H1 (cell line): ENCODE measurements around the gene ZNF610.

Experiments
- BCL11A ChIP-seq, 2 experiments: IDR thresholded peaks; one replicate each; pipeline ENCODE4 v1.6.1; 2011; ENCODE audit warnings: low read depth in 2 of 2, low read length in 2 of 2, mild to moderate bottlenecking in 2 of 2
- BRCA1 ChIP-seq: IDR thresholded peaks from 2 replicates; pipeline ENCODE4 v1.6.1; 2012; ENCODE audit warnings: low read depth, low read length, improper control_type of control experiment
- EP300 ChIP-seq, 2 experiments: IDR thresholded peaks; 1 replicate in 1 of 2; 2 replicates in 1 of 2; pipeline ENCODE4 v1.6.1; 2011 to 2012; ENCODE audit warnings: low read depth in 2 of 2, low read length in 2 of 2, mild to moderate bottlenecking in 2 of 2, borderline replicate concordance in 1 of 2, inconsistent platforms in 1 of 2, moderate library complexity in 1 of 2
- EZH2 ChIP-seq: fragments of 200-600 bp; sonication (generic); IDR thresholded peaks from 2 replicates; pipeline ENCODE4 v1.7.1; 2012; ENCODE audit warnings: low read depth, mild to moderate bottlenecking, moderate library complexity, low read length, inconsistent platforms; ENCODE audit not compliant: severe bottlenecking
- HDAC6 ChIP-seq: IDR thresholded peaks from one replicate; pipeline ENCODE4 v1.7.1; 2012; ENCODE audit warnings: low read depth, mild to moderate bottlenecking, inconsistent platforms, low read length, moderate library complexity
- POLR2A ChIP-seq, 2 experiments: IDR thresholded peaks; 1 replicate in 1 of 2; 2 replicates in 1 of 2; pipeline ENCODE4 v1.6.1; 2011; ENCODE audit warnings: low read depth in 2 of 2, low read length in 2 of 2, mild to moderate bottlenecking in 2 of 2; ENCODE audit errors: control extremely low read depth in 1 of 2
- POLR2AphosphoS5 ChIP-seq: IDR thresholded peaks from 2 replicates; pipeline ENCODE4 v1.6.1; 2011; ENCODE audit warnings: low read depth, low read length
- TAF1 ChIP-seq: IDR thresholded peaks from 2 replicates; pipeline ENCODE4 v1.6.1; 2011; ENCODE audit warnings: mild to moderate bottlenecking, low read depth, low read length
- TBP ChIP-seq: IDR thresholded peaks from 2 replicates; pipeline ENCODE4 v1.6.1; 2011; ENCODE audit warnings: low read depth, low read length, improper control_type of control experiment
- TF ChIP-seq, protein P1 (sequence below): IDR thresholded peaks from 2 replicates; pipeline ENCODE4 v1.6.1; 2011; ENCODE audit warnings: low read depth, mild to moderate bottlenecking, low read length; ENCODE audit not compliant: insufficient read depth
- TF ChIP-seq, protein P2 (sequence below), 3 experiments: IDR thresholded peaks; 1 replicate in 2 of 3; 2 replicates in 1 of 3; pipeline versions ENCODE4 v1.5.1 to v1.6.1; 2011; ENCODE audit warnings: low read length in 3 of 3, mild to moderate bottlenecking in 3 of 3, inconsistent platforms in 2 of 3, low read depth in 1 of 3, moderate library complexity in 1 of 3; ENCODE audit not compliant: insufficient read depth in 1 of 3; ENCODE audit errors: control extremely low read depth in 1 of 3

DNA sequence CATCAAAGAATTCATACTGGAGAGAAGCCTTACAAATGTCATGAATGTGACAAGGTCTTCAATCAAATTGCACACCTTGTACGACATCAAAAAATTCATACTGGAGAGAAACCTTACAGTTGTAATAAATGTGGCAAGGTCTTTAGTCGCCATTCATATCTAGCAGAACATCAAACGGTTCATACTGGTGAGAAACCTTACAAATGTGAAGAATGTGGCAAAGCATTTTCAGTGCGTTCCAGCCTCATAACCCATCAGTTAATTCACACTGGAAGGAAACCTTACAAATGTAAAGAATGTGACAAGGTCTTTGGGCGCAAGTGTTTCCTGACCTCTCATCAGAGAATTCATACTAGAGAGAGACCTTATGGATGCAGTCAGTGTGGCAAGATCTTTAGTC is 79.7 kb downstream of the ZNF610 start:
- TF ChIP-seq, protein P1, sequence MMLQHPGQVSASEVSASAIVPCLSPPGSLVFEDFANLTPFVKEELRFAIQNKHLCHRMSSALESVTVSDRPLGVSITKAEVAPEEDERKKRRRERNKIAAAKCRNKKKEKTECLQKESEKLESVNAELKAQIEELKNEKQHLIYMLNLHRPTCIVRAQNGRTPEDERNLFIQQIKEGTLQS: no peak
- TF ChIP-seq POLR2A (IDR thresholded peaks at IDR 0.05; ENCODE audit: control extremely low read depth in 1 of 2, low read depth in 2 of 2, low read length in 2 of 2) (no peak), TAF1 (no peak), EP300 (IDR thresholded peaks at IDR 0.05; ENCODE audit: borderline replicate concordance in 1 of 2, low read depth in 2 of 2, low read length in 2 of 2) (no peak), BRCA1 (no peak), EZH2 (no peak), BCL11A (IDR thresholded peaks at IDR 0.05; ENCODE audit: low read depth in 2 of 2, low read length in 2 of 2) (no peak), HDAC6 (no peak), POLR2AphosphoS5 (no peak), TBP (no peak)
- TF ChIP-seq, protein P2, sequence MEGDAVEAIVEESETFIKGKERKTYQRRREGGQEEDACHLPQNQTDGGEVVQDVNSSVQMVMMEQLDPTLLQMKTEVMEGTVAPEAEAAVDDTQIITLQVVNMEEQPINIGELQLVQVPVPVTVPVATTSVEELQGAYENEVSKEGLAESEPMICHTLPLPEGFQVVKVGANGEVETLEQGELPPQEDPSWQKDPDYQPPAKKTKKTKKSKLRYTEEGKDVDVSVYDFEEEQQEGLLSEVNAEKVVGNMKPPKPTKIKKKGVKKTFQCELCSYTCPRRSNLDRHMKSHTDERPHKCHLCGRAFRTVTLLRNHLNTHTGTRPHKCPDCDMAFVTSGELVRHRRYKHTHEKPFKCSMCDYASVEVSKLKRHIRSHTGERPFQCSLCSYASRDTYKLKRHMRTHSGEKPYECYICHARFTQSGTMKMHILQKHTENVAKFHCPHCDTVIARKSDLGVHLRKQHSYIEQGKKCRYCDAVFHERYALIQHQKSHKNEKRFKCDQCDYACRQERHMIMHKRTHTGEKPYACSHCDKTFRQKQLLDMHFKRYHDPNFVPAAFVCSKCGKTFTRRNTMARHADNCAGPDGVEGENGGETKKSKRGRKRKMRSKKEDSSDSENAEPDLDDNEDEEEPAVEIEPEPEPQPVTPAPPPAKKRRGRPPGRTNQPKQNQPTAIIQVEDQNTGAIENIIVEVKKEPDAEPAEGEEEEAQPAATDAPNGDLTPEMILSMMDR (IDR thresholded peaks at IDR 0.05; ENCODE audit: control extremely low read depth in 1 of 3, insufficient read depth in 1 of 3, low read depth in 1 of 3, low read length in 3 of 3): no peak
